HCT116 (cell line): ENCODE results near the gene FCF1. TPM values are rescaled to one million over a fixed set of nuclear protein-coding genes. Genes with fewer than 3 reads are reported as not detected.

Source experiments
- ATAC-seq: fragments of 200-7000 bp; cut with Tn5 transposase; 2 replicates; pipeline ENCODE4 v1.9.1; 2020; ENCODE audit warnings: mild to moderate bottlenecking, moderate library complexity
- BruUV-seq: library from RNA; stranded (reverse); fragments of 400-500 nt; replicated peaks from 2 replicates; lab custom pipeline; 2021; lab: Mats Ljungman, UMichigan
- CTCF ChIA-PET: fragments of 300-600 bp; sonication (Branson Sonifier 250); formaldehyde crosslinking; loops from one replicate; lab custom pipeline; 2021; ENCODE audit warnings: antibody characterized with exemption; lab: Charles Lee
- POLR2A ChIA-PET: fragments of 300-600, 350-600 bp; sonication (Branson Sonifier 250); formaldehyde crosslinking; loops from one replicate; lab custom pipeline; 2021; ENCODE audit warnings: antibody characterized with exemption; lab: Charles Lee
- RAD21 ChIA-PET, 2 experiments: fragments of 300-600 bp; sonication (Branson Sonifier 250); formaldehyde crosslinking; loops; one replicate each; lab custom pipeline; 2023; ENCODE audit warnings: low total read pairs in 2 of 2; ENCODE audit not compliant: uncharacterized antibody in 2 of 2, unreplicated experiment in 2 of 2, low non-redundant PET in 1 of 2; lab: Charles Lee
- DNase-seq: peaks from one replicate; pipeline ENCODE4 v3.0.0-alpha.2; 2010; ENCODE audit warnings: low read depth, low spot score
- H2AFZ ChIP-seq: fragments of 200-600 bp; shearing (Covaris generic), sonication (generic); 2 replicates; pipeline ENCODE4 v1.6.1; 2017; ENCODE audit warnings: low read depth, mixed run types, mixed read lengths, antibody characterized with exemption, low read length; ENCODE audit not compliant: poor library complexity, severe bottlenecking
- H3K27ac ChIP-seq: 2 replicates; pipeline ENCODE4 v1.5.1; 2012; ENCODE audit warnings: low read depth, low read length
- H3K27me3 ChIP-seq: fragments of 200-600 bp; sonication (generic); 2 replicates; pipeline ENCODE4 v1.6.1; 2016; ENCODE audit warnings: mixed run types, low read length, mixed read lengths; ENCODE audit not compliant: insufficient read depth
- H3K36me3 ChIP-seq, 2 experiments: fragments of 200-500 bp in 1 of 2; fragments of 200-600 bp in 1 of 2; sonication (Bioruptor generic) in 1 of 2; sonication (generic) in 1 of 2; 2 replicates each; pipeline versions ENCODE4 v1.5.1 to v1.6.1; 2014 to 2016; ENCODE audit warnings: low read length in 2 of 2, inconsistent platforms in 1 of 2, mixed read lengths in 1 of 2, mixed run types in 1 of 2; ENCODE audit not compliant: insufficient read depth in 2 of 2, control insufficient read depth in 1 of 2
- H3K4me1 ChIP-seq, 2 experiments: fragments of 200-600 bp in 1 of 2; sonication (generic) in 1 of 2; 2 replicates each; pipeline versions ENCODE4 v1.5.1 to v1.6.1; 2012 to 2017; ENCODE audit warnings: low read length in 2 of 2, inconsistent platforms in 1 of 2, mild to moderate bottlenecking in 1 of 2, mixed read lengths in 1 of 2, mixed run types in 1 of 2, moderate library complexity in 1 of 2; ENCODE audit not compliant: insufficient read depth in 2 of 2, control insufficient read depth in 1 of 2
- H3K4me2 ChIP-seq: fragments of 200-600 bp; sonication (generic); 2 replicates; pipeline ENCODE4 v1.6.1; 2017; ENCODE audit warnings: mixed run types, low read length, mixed read lengths
- H3K4me3 ChIP-seq, 2 experiments: fragments of 200-600 bp in 1 of 2; sonication (generic) in 1 of 2; replicated peaks in 1 of 2; 2 replicates each; pipeline ENCODE4 v1.5.1; 2011 to 2016; ENCODE audit warnings: low read length in 2 of 2, control low read depth in 1 of 2, low read depth in 1 of 2, mild to moderate bottlenecking in 1 of 2, mixed read lengths in 1 of 2, mixed run types in 1 of 2
- H3K79me2 ChIP-seq: fragments of 200-600 bp; sonication (generic); 2 replicates; pipeline ENCODE4 v1.6.1; 2017; ENCODE audit warnings: mild to moderate bottlenecking, mixed run types, low read length, moderate library complexity, mixed read lengths; ENCODE audit not compliant: insufficient read depth
- H3K9ac ChIP-seq: fragments of 200-600 bp; sonication (generic); 2 replicates; pipeline ENCODE4 v1.6.1; 2016; ENCODE audit warnings: low read length, mixed read lengths
- H3K9me2 ChIP-seq: fragments of 200-600 bp; sonication (generic), shearing (Covaris generic); 2 replicates; pipeline ENCODE4 v1.6.1; 2017; ENCODE audit warnings: mixed run types, mild to moderate bottlenecking, moderate library complexity; ENCODE audit not compliant: insufficient read depth
- H3K9me3 ChIP-seq, 2 experiments: fragments of 200-500 bp in 1 of 2; fragments of 200-600 bp in 1 of 2; sonication (Bioruptor generic) in 1 of 2; sonication (generic) in 1 of 2; 2 replicates each; pipeline ENCODE4 v1.6.1; 2014 to 2017; ENCODE audit warnings: low read length in 2 of 2, mixed read lengths in 2 of 2, inconsistent platforms in 1 of 2, low read depth in 1 of 2, mild to moderate bottlenecking in 1 of 2, mixed run types in 1 of 2, moderate library complexity in 1 of 2; ENCODE audit not compliant: control insufficient read depth in 1 of 2, insufficient read depth in 1 of 2
- H4K20me1 ChIP-seq: fragments of 200-600 bp; sonication (generic), shearing (Covaris generic); 2 replicates; pipeline ENCODE4 v1.6.1; 2017; ENCODE audit warnings: mixed run types, mild to moderate bottlenecking, moderate library complexity; ENCODE audit not compliant: insufficient read depth
- SRF ChIP-seq: IDR thresholded peaks from 2 replicates; pipeline ENCODE4 v1.6.1; 2012; ENCODE audit warnings: low read depth
- TCF7L2 ChIP-seq: IDR thresholded peaks from 2 replicates; pipeline ENCODE4 v1.7.0; 2011; ENCODE audit warnings: borderline replicate concordance, inconsistent platforms; ENCODE audit not compliant: insufficient read depth, insufficient read length; ENCODE audit errors: extremely low read depth
- intact Hi-C: fragments of 100-400 bp; cut with micrococcal nuclease; formaldehyde crosslinking; loops from 2 replicates; pipeline ENCODE4 v1.10.0; 2022
- total RNA-seq: library from RNA; stranded (reverse); gene quantifications from one replicate; pipeline ENCODE4 v1.2.1, GENCODE V29; 2021; ENCODE audit not compliant: unreplicated experiment
- TF ChIP-seq, protein P1 (sequence below): IDR thresholded peaks from 2 replicates; pipeline ENCODE4 v1.6.1; 2012; ENCODE audit warnings: low read depth
- TF ChIP-seq, protein P2 (sequence below): IDR thresholded peaks from 2 replicates; pipeline ENCODE4 v1.6.1; 2012
- TF ChIP-seq, protein P3 (sequence below): IDR thresholded peaks from 2 replicates; pipeline ENCODE4 v1.6.1; 2011; ENCODE audit warnings: mild to moderate bottlenecking, low read length, moderate library complexity; ENCODE audit not compliant: insufficient replicate concordance; ENCODE audit errors: extremely low read depth

FCF1 gene
- total RNA-seq, 1 experiment from 2014 or later: 69.0 TPM

DNA sequence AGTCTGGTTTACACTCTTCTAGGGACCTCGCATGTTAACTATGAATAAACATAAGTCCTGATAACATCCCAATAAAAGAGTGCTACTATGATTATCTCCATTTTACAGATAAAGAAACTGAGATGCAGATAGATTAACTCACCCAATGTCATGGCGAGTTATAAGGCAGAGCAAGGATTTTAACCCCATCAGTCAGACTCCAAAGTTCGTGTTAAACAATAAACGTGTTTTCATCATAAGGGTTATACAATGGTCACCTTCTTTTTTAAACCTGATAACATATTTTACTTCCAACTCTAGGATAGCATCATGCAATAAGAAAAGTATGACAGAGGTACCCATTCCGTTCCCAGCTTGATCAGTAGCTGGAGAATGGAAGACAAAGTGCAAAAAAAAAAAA, 1.3 kb upstream of the FCF1 start:
- ATAC-seq: no peak
- peak overlapping the region; percentile 74 to 94 for H3K4me3 ChIP-seq
- POLR2A ChIA-PET: no interaction called here

More for the DNA sequence above, 1.3 kb upstream of the FCF1 start:
- Histone ChIP-seq H3K27me3 (no peaks in the 10 kb centered on the region), H3K4me1 (peaks cover 5 to 14% of the 10 kb centered on the region in 2 experiments; a peak in 3 of 4 replicates), H3K9me2 (no peaks in the 10 kb centered on the region), H3K36me3 (peaks cover 0 to 18% of the 10 kb centered on the region in 2 experiments; a peak in 3 of 4 replicates), H2AFZ (no peak overlapping the region), H4K20me1 (no peaks in the 10 kb centered on the region), H3K79me2 (peaks cover 77% of the 10 kb centered on the region), H3K9ac (peak overlapping the region; percentile 86), H3K9me3 (no peaks in the 10 kb centered on the region), H3K4me2 (peak overlapping the region; percentile 89), H3K27ac (no peak overlapping the region)
- ChIA-PET RAD21 (no interaction called here), CTCF (no interaction called here)
- TF ChIP-seq, protein P1, sequence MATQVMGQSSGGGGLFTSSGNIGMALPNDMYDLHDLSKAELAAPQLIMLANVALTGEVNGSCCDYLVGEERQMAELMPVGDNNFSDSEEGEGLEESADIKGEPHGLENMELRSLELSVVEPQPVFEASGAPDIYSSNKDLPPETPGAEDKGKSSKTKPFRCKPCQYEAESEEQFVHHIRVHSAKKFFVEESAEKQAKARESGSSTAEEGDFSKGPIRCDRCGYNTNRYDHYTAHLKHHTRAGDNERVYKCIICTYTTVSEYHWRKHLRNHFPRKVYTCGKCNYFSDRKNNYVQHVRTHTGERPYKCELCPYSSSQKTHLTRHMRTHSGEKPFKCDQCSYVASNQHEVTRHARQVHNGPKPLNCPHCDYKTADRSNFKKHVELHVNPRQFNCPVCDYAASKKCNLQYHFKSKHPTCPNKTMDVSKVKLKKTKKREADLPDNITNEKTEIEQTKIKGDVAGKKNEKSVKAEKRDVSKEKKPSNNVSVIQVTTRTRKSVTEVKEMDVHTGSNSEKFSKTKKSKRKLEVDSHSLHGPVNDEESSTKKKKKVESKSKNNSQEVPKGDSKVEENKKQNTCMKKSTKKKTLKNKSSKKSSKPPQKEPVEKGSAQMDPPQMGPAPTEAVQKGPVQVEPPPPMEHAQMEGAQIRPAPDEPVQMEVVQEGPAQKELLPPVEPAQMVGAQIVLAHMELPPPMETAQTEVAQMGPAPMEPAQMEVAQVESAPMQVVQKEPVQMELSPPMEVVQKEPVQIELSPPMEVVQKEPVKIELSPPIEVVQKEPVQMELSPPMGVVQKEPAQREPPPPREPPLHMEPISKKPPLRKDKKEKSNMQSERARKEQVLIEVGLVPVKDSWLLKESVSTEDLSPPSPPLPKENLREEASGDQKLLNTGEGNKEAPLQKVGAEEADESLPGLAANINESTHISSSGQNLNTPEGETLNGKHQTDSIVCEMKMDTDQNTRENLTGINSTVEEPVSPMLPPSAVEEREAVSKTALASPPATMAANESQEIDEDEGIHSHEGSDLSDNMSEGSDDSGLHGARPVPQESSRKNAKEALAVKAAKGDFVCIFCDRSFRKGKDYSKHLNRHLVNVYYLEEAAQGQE: no peak
- TF ChIP-seq, protein P2, sequence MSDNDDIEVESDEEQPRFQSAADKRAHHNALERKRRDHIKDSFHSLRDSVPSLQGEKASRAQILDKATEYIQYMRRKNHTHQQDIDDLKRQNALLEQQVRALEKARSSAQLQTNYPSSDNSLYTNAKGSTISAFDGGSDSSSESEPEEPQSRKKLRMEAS: no peak
- TF ChIP-seq SRF (no peak), TCF7L2 (no peak)
- TF ChIP-seq, protein P3, sequence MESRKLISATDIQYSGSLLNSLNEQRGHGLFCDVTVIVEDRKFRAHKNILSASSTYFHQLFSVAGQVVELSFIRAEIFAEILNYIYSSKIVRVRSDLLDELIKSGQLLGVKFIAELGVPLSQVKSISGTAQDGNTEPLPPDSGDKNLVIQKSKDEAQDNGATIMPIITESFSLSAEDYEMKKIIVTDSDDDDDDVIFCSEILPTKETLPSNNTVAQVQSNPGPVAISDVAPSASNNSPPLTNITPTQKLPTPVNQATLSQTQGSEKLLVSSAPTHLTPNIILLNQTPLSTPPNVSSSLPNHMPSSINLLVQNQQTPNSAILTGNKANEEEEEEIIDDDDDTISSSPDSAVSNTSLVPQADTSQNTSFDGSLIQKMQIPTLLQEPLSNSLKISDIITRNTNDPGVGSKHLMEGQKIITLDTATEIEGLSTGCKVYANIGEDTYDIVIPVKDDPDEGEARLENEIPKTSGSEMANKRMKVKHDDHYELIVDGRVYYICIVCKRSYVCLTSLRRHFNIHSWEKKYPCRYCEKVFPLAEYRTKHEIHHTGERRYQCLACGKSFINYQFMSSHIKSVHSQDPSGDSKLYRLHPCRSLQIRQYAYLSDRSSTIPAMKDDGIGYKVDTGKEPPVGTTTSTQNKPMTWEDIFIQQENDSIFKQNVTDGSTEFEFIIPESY: no peak
- intact Hi-C loops: loop anchor here (5.0 kb wide), 1 partner anchor 94 kb away; no protein-coding TSS in a partner anchor
- no peak for DNase-seq
- BruUV-seq: no TSS peak
